Effector memory CD4-positive, alpha-beta T cell (primary cell): ENCODE results near the gene PLB1.

Experiments used
- DNase-seq, 3 donors: peaks; one replicate each; pipeline ENCODE4 v3.0.0-alpha.2; 2020
- H3K27ac ChIP-seq: 2 replicates; pipeline ENCODE4 v1.7.0; 2013; ENCODE audit warnings: mild to moderate bottlenecking, low read length, moderate library complexity; ENCODE audit not compliant: insufficient read depth, poor library complexity, severe bottlenecking
- H3K27me3 ChIP-seq: replicated peaks from 2 replicates; pipeline ENCODE4 v1.7.0; 2013; ENCODE audit warnings: mild to moderate bottlenecking, low read length; ENCODE audit not compliant: insufficient read depth, control insufficient read depth, poor library complexity, severe bottlenecking
- H3K36me3 ChIP-seq: 2 replicates; pipeline ENCODE4 v1.7.0; 2013; ENCODE audit warnings: mild to moderate bottlenecking, low read length, moderate library complexity; ENCODE audit not compliant: control insufficient read depth, insufficient read depth
- H3K4me1 ChIP-seq: 2 replicates; pipeline ENCODE4 v1.7.0; 2013; ENCODE audit warnings: low read length, mild to moderate bottlenecking; ENCODE audit not compliant: control insufficient read depth, insufficient read depth, poor library complexity, severe bottlenecking
- H3K4me3 ChIP-seq: 2 replicates; pipeline ENCODE4 v1.7.0; 2013; ENCODE audit warnings: low read length, low read depth, mild to moderate bottlenecking; ENCODE audit not compliant: insufficient read depth, poor library complexity, severe bottlenecking
- H3K9me3 ChIP-seq: 2 replicates; pipeline ENCODE4 v1.7.0; 2013; ENCODE audit warnings: mild to moderate bottlenecking, low read length, moderate library complexity; ENCODE audit not compliant: control insufficient read depth

The PLB1 gene

DNA sequence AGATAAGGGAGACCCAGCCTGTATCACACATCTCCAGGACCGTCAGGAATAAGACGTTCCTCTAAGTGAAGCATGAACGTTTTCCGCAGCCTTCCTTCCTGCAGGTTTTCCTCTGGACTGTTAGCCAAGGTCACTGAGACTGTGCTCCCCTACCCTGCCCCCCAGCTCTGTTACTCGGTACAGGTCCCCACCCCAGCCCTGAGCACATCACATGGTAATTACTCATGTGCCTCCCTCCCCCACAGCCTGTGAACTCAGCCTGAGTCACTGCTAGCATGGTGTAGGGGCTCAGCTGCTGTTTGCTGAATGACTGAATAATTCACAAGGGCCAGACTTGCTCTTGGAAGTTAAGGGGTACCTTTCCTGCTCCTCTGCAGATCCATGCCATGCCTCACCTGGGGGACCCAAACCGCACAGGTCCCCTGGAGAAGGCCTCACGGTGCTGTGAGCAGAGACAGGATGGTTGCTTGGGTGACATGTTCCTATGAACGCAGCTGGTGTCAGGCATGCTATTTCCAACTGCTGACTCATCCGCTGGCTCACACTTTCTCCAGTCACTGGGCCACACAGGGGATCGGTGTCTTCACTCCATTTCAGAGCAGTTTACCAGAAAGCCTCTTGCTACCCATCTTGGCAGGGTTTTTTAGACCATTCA, 88.2 kb downstream of the PLB1 start:
- no peaks in the 10 kb centered on the region for H3K9me3 ChIP-seq
- peaks cover 24% of the 10 kb centered on the region for H3K4me1 ChIP-seq
- peak in 2 of 3 donors; percentile 4 to 9 for DNase-seq
- no peaks in the 10 kb centered on the region for H3K36me3 ChIP-seq
- no peaks in the 10 kb centered on the region for H3K27me3 ChIP-seq
- no peak overlapping the region for H3K27ac ChIP-seq
- H3K4me3 ChIP-seq = no peak overlapping the region

DNA sequence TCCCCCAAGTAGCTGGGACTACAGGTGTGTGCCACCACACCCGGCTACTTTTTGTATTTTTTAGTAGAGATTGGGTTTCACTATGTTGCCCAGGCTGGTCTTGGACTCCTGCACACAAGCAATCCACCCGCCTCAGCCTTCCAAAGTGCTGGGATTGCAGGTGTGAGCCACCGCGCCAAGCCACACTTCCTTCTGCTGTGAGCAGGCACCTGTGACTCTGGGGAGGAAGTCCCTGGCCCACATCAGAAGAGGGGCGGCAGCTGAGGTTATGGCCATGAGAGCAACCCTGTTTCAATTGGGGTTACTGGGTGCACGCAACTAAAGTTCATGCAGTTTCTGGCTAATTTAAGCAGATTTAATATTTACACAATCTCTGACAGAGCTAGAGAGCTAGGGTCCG, 91.0 kb downstream of the PLB1 start:
- Histone ChIP-seq H3K27ac (no peak overlapping the region), H3K36me3 (no peaks in the 10 kb centered on the region), H3K9me3 (no peaks in the 10 kb centered on the region), H3K4me1 (peaks cover 24% of the 10 kb centered on the region), H3K4me3 (peak overlapping the region; percentile 25), H3K27me3 (no peaks in the 10 kb centered on the region)
- DNase-seq = peak; percentile 51 to 56 (median 51)

DNA sequence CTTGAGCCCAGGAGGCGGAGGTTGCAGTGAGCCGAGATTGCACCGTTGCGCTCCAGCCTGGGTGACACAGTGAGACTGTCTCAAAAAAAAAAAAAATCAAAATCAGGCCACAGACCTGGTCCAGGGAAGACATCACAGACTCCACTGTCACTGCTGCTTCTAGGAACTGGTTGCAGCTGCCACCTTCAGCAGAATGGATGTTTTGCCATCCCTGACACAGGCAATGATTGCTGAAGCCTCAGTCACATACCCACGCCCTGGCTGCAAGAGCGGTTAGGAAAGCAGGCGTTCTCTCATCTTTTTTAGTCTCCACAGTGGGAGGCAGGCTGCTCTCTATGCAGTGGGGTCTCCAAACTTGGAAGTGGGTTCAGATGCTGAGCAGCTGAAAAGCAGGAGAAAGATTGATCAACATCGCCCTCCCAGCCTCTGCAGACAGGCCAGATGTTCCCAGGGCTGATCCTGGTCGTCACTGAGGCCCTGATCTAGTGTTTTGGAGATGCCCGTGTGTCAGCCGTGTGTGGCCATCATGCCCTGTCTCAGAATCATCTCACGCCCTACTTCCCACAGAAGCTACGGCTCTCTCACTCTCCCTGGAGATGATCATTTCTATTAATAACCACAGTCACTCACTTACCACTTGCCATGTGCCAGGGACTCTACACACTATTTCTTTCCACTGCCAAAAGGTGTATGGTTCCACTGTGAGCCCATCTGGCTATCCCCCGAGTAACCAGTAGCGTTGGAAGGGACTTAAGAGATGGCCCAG, 91.8 kb downstream of the PLB1 start:
- no peaks in the 10 kb centered on the region for H3K36me3 ChIP-seq
- no peak for DNase-seq
- H3K4me3 ChIP-seq = no peak overlapping the region
- H3K27ac ChIP-seq = no peak overlapping the region
- peaks cover 24% of the 10 kb centered on the region for H3K4me1 ChIP-seq
- no peaks in the 10 kb centered on the region for H3K27me3 ChIP-seq
- no peaks in the 10 kb centered on the region for H3K9me3 ChIP-seq

DNA sequence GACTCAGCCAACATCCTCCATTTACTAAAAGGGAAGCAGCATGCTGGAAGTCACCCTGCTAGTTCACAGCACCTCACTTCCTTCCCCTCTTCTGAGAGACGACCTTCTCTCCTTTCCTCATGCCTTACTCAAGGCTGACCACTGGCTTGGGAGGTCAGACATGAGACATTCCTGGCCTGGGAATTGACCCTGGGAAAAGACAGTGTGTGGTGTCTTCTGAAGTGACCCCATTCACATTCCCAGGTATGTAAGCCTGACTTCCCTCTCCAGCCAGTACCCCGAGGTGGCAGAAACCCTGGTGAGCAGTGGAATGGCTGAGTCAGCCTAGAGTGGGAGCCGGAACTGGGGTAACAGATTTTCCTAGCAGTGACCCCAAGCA, 92.4 kb downstream of the PLB1 start:
- DNase-seq = no peak
- Histone ChIP-seq H3K4me1 (peaks cover 24% of the 10 kb centered on the region), H3K27ac (no peak overlapping the region), H3K27me3 (no peaks in the 10 kb centered on the region), H3K9me3 (no peaks in the 10 kb centered on the region), H3K36me3 (no peaks in the 10 kb centered on the region), H3K4me3 (no peak overlapping the region)

DNA sequence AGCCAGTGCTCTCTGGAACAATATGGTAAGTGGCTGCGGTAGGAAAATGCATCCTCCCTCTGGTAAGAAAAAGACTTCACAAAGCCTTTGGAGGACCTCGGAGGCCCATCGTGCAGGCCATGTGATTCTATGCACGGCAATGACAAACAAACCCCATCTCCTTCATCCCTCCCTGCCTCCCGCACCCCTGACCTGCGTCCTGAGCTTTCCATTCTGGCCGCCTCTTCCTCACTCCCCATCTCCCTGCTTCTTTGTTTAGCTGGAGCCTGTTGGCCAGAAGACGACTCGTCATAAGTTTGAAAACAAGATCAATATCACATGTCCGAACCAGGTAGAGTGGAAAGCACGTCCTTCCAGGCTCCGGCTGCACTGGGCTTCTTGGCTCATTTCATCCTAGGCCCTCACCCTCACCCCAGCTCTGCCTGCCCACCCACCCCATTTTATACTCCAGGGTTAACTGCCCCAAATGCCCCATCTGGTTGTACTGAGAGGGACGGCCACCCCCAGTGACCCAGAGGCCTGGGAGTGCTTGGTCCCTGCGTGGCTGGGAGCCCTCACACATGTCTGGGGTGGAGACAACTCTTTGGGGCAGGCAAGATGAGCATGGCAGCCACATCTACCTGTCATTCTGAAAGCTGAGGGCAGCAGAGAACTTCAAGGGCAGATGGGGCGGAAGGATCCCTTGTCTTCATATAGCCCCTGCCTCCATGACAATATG, 94.0 kb downstream of the PLB1 start:
- Histone ChIP-seq H3K27me3 (no peaks in the 10 kb centered on the region), H3K4me1 (peaks cover 32% of the 10 kb centered on the region), H3K9me3 (no peaks in the 10 kb centered on the region), H3K36me3 (no peaks in the 10 kb centered on the region), H3K4me3 (no peak overlapping the region), H3K27ac (no peak overlapping the region)
- DNase-seq = no peak

DNA sequence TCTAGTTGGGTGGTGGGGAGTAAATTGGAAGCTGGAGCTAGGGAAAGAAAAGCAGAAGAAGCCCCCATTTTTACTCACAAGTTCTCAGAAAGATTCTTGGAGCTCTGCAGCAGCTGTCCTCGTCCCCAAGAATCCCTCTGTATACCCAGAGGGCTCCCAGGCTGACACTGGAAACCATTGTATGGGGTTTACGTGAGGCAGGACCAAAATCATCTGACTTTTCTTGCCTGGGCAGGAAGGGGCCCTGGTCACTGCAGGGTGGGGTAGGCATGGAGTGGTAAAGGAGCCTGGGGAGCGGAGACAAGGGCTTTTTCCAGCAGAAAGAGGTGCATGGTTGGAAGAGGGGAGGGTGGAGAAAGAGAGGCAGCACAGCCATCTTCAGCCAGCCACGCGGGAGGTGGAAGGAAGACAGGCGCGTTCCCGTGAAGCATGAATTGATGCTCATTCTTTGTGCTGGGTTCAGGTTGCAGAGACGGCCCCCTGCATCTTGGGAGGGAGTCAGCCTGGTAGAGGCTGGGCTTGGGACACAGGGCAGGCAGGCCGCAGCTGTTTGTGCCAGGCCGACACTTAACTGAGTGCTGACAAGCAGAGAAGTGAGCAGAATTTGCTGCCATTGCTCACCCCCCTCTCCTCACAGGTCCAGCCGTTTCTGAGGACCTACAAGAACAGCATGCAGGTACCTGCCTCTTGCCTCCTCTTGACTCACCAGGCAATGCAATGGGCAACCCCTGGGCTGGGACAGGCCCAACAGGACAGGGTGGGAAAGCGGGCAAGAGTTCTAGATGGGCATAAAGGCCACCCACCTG, 94.8 kb downstream of the PLB1 start:
- Histone ChIP-seq H3K4me3 (no peak overlapping the region), H3K4me1 (peaks cover 32% of the 10 kb centered on the region), H3K36me3 (no peaks in the 10 kb centered on the region), H3K9me3 (no peaks in the 10 kb centered on the region), H3K27me3 (no peaks in the 10 kb centered on the region), H3K27ac (no peak overlapping the region)
- no peak for DNase-seq

DNA sequence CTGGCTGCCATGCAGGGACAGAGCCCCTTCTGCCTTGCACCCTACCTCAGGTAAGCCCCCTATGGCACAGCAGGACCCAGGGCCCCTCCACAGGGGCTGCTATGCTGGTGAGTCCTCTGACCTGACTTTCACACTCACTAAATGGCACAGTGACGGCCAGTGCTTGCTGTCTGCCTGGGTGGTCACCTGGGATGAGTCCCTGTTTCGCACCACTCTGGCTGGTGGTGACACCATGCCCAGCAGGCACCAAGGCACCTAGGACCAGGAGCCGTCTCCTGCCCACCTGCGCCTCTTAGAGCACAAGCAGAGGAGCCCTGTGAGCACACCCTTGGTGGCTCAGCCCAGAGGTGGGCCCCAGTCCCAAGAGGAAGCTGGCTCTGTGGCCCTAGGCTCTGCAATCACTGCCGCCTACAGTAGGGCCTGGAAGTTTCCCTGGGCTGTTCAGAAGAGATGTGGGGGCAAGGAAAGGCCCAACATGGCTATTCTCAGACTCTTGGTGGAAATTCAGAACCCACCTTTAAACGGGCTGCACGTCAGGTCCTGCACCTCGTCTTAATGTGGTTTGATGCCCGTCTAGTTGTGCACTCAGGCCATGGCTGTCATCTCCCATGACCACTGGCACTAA, 96.0 kb downstream of the PLB1 start:
- peaks cover 27% of the 10 kb centered on the region for H3K4me1 ChIP-seq
- no peaks in the 10 kb centered on the region for H3K36me3 ChIP-seq
- H3K27ac ChIP-seq = no peak overlapping the region
- no peak for DNase-seq
- H3K4me3 ChIP-seq = no peak overlapping the region
- no peaks in the 10 kb centered on the region for H3K9me3 ChIP-seq
- H3K27me3 ChIP-seq = no peaks in the 10 kb centered on the region

DNA sequence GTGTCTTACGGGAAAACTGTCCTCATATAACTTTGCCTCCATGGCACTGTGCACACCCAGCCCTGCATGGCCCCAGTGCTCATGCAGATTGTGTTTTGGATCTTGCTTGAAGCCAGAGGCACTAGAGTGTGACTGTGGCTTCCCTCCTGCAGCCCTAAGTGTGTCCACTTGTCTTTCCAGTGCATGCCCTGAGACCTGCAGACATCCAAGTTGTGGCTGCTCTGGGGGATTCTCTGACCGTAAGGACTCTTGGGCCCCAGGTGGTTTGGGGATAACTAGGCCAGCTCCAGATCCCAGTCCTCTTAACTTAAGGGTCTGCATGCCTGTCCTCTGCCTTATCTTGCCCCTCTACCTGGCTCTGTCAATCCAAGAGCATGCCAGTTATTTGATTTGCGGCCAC, 96.6 kb downstream of the PLB1 start:
- no peaks in the 10 kb centered on the region for H3K27me3 ChIP-seq
- H3K4me3 ChIP-seq = no peak overlapping the region
- peaks cover 20% of the 10 kb centered on the region for H3K4me1 ChIP-seq
- no peaks in the 10 kb centered on the region for H3K36me3 ChIP-seq
- no peak overlapping the region for H3K27ac ChIP-seq
- DNase-seq = no peak
- no peaks in the 10 kb centered on the region for H3K9me3 ChIP-seq

DNA sequence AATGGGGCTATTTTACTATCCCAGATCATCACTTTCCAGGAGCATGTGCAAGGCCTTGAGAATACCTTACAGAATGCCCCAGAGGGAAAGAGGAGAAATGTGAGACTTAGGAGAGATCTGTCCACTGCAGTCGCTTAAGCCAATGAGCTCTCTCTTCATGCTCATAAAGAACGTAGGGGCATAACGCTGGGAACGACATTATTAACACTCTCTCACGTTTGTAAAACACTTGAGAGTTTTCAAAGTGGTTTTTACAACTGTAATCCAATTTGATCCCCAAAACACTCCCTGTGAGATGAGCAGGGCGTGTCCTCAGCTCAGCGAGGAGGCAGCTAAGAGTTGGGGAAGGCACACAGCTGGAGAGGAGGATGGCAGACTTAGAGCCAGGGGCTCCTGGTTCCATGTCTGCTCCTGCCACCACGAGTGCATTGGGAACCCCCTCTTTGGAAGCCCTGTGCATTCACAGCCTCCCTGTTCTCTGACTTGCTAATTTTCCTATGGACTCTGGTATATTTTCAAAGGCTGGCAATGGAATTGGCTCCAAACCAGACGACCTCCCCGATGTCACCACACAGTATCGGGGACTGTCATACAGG, 97.4 kb downstream of the PLB1 start:
- no peak overlapping the region for H3K4me3 ChIP-seq
- no peak overlapping the region for H3K27ac ChIP-seq
- peaks cover 12% of the 10 kb centered on the region for H3K4me1 ChIP-seq
- no peaks in the 10 kb centered on the region for H3K27me3 ChIP-seq
- DNase-seq = no peak
- H3K36me3 ChIP-seq = no peaks in the 10 kb centered on the region
- H3K9me3 ChIP-seq = no peaks in the 10 kb centered on the region
